Limb (tissue), 2 donors: Measurements from ENCODE around the gene IRAK3.

Experiments used
- DNase-seq, 2 donors: peaks; one replicate each; pipeline ENCODE4 v3.0.0-alpha.2; 2016; ENCODE audit errors: extremely low spot score in 2 of 2

Gene IRAK3

GRCh38 chr12:66251049-66251448, 62.0 kb downstream of the IRAK3 start:
- DNase-seq = no peak

- DNase-seq = no peak
Measured at GRCh38 chr12:66252771-66253170, 63.8 kb downstream of the IRAK3 start.

DNA sequence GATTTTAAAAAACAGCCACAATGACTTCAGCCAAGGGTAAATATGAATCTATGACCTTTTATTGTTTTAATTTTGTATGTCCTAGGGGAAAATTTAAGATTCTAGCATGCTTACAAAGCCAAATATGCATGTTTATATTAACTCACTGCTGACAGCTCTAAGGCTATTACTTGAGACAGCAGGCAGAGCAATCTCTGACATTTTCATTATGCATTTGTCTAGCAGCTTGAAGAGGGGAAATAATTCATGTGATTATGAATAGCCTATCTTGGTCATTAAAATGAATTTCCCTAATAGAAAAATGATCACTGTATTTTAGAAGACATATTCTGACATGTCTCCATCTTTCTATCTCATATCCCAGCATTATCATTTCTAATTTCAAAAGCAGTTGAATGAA, 66.7 kb downstream of the IRAK3 start:
- DNase-seq = no peak

DNA sequence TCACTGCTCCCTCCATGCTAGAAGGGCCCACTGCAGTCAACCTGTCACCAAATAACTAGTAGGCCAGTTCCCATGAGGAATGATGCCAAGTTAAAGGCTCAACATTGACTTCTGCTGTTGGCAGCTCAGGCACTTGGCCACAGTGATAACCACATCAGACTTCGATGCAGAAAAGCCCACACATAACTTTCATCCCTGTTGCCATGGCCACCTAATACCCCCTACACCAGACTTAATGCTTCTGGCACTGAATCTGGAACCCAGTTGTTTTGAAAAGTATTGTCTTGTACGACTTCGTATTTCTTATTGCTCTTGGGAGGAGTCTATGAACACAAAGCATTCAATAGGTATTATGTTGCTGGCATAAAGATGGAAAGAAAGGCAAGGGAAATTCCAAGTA, 69.0 kb downstream of the IRAK3 start:
- no peak for DNase-seq

DNA sequence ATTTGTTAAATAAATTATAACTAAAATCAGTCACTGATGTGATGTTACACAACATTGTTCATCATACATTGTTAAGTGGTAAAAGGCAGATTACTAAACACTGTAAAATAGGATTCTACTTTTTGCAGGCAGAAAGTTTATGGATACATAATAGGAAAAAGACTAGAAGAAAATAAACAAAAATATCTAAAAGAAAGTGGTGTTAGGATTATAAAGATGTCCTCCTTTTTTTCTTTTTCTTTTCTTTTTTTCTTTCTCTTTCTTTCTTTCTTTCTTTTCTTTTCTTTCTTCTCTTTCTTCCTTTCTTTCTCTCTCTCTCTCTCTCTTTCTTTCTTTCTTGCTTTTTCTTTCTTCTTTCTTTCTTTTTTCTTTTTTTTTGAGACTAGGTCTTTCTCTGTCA, 73.7 kb downstream of the IRAK3 start:
- DNase-seq = no peak

GRCh38 chr12:66268562-66268961, 79.5 kb downstream of the IRAK3 start:
- no peak for DNase-seq

- DNase-seq = no peak
Measured at GRCh38 chr12:66269142-66269541, 80.1 kb downstream of the IRAK3 start.

- DNase-seq = peak in 1 of 2 donors; percentile 58
Measured at GRCh38 chr12:66269757-66270383, 80.9 kb downstream of the IRAK3 start.

DNA sequence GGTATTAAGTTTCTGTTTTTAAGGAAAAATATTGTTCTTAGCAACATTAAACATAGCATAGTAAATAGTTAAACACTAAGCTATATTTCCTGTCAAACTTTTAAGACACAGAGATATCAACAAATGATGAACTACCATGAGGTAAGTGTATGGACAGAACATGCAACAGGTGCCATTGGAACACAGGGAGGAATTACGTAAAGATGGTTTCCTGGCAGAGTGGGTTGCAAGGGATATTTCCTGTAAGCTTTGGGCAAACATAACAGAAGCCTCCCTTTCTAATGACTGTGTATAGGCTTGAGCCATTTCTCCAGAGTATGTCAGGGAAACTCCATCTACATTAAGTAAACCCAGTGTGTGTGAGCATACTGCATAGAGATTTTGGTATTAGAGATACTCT, 81.6 kb downstream of the IRAK3 start:
- no peak for DNase-seq

GRCh38 chr12:66272650-66273049, 83.6 kb downstream of the IRAK3 start:
- DNase-seq = no peak

DNA sequence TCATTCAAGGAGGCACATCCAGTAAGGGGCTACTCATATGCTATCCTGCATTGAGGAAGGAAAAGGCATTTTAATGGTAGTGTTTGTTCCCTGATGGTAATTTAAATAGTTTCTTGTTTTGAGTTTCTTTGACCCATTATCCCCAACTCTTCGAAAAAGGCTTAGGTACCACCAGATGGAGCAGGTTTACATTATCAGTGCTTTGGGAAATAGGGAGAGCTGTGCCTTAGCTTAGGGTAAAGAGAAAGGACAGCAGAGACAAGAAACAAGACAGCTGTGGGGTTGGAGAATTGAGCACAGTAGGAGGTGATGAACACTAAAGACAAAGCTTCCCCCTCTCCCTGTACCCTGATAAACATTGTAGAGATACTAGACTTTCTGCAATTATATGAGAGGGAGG, 84.1 kb downstream of the IRAK3 start:
- no peak for DNase-seq

DNA sequence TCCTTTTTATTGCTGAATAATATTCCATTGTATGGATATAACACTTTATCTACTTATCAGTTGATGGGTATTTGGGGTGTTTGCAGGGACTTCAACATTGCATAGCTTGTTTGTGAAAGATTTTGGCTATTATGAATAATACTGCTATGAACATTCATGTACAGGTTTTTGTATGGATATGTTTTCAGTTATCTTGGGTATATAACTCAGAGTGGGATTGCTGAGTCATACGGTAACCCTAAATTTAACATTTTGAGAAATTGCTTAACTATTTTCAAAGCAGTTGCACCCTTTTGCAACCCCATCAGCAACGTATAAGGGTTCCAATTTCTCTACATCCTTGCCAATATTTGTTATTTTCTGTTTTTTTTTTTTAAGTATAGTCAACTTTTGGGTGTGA, 86.0 kb downstream of the IRAK3 start:
- DNase-seq = no peak

DNA sequence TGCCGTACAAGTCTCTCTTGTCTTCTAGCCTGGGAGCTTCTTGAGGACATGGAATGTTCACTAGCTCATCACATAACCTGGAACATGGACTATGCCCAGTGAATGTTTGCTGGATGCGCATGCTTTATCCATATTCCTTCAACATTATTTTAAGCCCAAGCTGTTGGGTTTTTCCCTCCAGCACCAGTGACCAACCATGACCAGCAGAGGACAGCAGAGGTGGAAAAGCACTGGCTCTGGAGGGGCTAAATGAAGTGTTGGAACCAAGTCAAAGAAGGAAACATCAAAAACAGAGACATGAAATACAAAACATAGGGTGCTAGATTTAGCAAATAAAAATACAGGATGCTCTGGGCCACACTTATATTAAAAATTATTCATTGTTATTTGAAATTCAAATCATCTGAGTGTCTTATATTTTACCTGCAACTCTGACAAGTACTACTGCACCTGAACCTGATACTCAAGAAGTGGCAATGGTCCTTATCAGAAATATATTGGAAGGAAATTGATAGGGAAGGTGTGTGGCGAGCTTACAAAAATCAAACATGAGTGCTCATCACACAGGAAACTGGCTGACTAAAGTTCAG, 90.2 kb downstream of the IRAK3 start:
- DNase-seq = no peak

GRCh38 chr12:66280561-66280960, 91.5 kb downstream of the IRAK3 start:
- DNase-seq = no peak

DNA sequence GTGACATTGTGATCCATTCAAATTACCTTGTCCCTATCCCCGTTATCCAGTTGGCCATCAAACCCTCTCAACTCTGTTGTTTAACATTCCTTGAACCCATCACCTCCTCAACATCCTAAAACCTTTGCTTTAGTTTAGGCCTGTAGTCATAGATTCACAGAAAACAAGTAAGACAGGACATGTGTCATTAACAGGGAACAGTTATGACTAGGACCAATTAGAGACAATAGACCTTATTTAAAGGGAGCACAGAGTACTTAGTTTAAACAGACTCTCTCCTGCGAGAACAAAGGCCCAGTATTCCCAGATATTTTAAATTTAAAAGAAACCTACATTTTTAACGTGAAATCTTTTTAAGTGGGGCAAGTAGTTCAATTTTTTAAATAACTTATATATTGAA, 93.2 kb downstream of the IRAK3 start:
- DNase-seq = no peak

DNA sequence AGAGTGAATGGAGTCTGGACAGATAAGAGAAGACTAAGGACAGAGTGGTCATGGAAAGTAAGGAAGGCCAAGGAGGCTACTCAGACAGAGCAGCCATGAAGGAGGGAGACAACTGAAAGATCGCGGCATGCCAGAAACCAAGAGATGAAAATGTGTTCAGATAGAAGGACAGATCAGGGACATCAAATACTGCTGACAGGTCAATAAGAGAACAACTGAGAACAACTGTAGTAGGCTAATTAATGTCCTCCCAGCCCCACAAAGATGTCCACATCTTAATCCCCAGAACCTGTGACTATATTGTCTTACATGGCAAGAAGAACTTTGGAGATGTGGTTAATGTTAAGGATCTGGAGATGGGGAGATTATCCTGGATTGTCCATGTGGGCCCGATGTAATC, 98.3 kb downstream of the IRAK3 start:
- DNase-seq = no peak

- DNase-seq = no peak
Measured at GRCh38 chr12:66288121-66288520, 99.1 kb downstream of the IRAK3 start.

DNA sequence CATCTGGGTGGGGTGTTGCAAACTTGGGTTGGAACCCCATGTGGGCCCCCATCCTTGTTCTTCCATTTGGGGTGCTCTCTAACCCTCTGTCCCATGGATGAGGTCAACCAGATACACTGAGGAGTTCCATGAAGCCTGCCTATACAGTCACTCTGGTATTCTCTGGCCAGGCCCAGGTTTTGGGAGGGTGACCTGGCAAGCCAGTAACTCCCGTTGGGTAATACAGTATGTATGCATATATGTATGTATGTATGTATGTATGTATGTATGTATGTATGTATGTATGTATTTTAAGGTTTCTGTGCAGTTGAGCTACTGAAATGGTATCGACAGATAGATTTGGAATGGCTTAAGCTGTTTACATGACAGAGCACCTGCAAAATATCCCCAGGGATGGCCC, 100.5 kb downstream of the IRAK3 start:
- DNase-seq = no peak

GRCh38 chr12:66290716-66291200, 101.7 kb downstream of the IRAK3 start:
- DNase-seq = no peak

DNA sequence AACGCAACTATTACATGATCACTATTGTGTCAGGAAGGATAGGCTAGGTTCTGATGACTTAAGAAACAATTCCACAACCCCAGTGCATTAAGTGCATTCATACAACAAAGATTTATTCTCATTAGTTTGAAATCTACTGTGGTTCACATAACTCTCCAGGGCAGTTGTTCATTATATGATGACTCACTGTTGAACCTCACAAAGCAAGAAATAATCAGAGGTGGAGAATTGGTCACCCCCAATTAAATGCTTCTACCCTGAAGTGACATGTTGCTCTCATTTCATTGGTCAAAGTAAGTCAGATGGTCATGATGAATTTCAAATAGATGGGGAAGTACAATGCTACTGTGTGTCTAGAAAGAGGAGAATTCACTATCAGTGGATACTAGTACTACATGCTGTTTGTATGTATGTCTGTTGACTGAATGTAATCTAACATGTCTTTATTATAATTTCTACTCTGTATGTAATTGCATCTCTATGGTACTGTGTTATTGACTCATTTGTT, 107.2 kb downstream of the IRAK3 start:
- no peak for DNase-seq

DNA sequence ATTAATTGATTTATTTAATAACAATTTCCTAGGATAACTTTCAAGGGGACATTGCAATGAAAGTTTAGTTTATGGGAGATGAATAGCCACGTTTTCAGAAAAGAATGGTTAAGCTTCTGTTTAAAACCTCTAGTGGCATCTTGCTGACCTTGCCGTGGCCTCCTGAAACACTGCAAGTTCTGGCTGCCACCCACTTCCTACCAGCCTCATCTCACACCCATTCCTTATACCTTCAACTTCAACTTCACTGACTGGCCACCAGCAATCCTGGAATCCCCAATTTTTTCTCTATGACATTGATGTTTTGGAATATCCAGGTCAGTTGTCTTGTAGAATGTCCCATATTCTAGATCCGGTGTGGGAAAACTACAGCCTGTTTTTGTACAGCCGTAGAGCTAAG, 108.1 kb downstream of the IRAK3 start:
- DNase-seq = no peak

DNA sequence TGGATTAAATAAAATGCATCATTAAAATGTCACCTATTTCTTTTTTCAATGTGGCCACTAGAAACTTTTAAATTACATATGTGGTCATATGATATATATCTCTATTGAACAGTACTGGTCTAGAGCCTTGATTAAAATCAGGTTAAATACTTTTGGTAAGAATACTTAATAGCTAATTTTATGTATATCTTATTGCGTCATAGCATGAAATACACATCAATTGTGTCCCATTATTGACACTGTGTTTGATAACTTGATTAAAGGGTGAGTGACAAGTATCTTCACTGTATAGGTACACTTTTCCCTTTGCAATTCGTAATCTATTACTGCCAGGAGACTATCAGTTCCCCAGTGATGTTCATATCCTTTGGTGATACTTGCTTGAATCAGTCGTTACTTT, 108.9 kb downstream of the IRAK3 start:
- no peak for DNase-seq
